HCT116 (cell line): ENCODE results near the gene CABP2.

Experiments
- CBX3 ChIP-seq: IDR thresholded peaks from 2 replicates; pipeline ENCODE4 v1.6.1; 2012; ENCODE audit warnings: low read depth
- CEBPB ChIP-seq: IDR thresholded peaks from 2 replicates; pipeline ENCODE4 v1.6.1; 2012; ENCODE audit warnings: low read depth
- CTCF ChIP-seq, 3 experiments: fragments of 200-600 bp in 1 of 3; sonication (generic) in 1 of 3; IDR thresholded peaks in 2 of 3; conservative IDR thresholded peaks in 1 of 3; 2 replicates each; pipeline ENCODE4 v1.5.1; 2012 to 2017; ENCODE audit warnings: low read depth in 2 of 3, low read length in 2 of 3, antibody characterized with exemption in 1 of 3, borderline replicate concordance in 1 of 3, control low read depth in 1 of 3, mild to moderate bottlenecking in 1 of 3, mixed read lengths in 1 of 3, mixed run types in 1 of 3, moderate library complexity in 1 of 3; ENCODE audit not compliant: insufficient read depth in 1 of 3
- EZH2 ChIP-seq: fragments of 200-600 bp; sonication (generic); IDR thresholded peaks from 2 replicates; pipeline ENCODE4 v1.6.1; 2017; ENCODE audit warnings: antibody characterized with exemption, mixed run types
- EZH2phosphoT487 ChIP-seq: fragments of 200-600 bp; IDR thresholded peaks from 2 replicates; pipeline ENCODE4 v1.6.1; 2018; ENCODE audit warnings: antibody characterized with exemption, borderline replicate concordance
- JUND ChIP-seq: IDR thresholded peaks from 2 replicates; pipeline ENCODE4 v1.6.1; 2012
- MAX ChIP-seq: IDR thresholded peaks from 2 replicates; pipeline ENCODE4 v1.6.1; 2012
- POLR2A ChIP-seq: IDR thresholded peaks from 2 replicates; pipeline ENCODE4 v1.7.0; 2011; ENCODE audit warnings: borderline replicate concordance; ENCODE audit not compliant: insufficient read depth, insufficient read length; ENCODE audit errors: extremely low read depth
- POLR2AphosphoS5 ChIP-seq: IDR thresholded peaks from 2 replicates; pipeline ENCODE4 v1.6.1; 2011; ENCODE audit warnings: mild to moderate bottlenecking, low read depth, low read length, moderate library complexity
- RAD21 ChIP-seq: IDR thresholded peaks from 2 replicates; pipeline ENCODE4 v1.6.1; 2012; ENCODE audit warnings: low read depth, mild to moderate bottlenecking
- SRF ChIP-seq: IDR thresholded peaks from 2 replicates; pipeline ENCODE4 v1.6.1; 2012; ENCODE audit warnings: low read depth
- TF ChIP-seq, protein P1 (sequence below): IDR thresholded peaks from 2 replicates; pipeline ENCODE4 v1.6.1; 2011; ENCODE audit warnings: mild to moderate bottlenecking, low read length, moderate library complexity; ENCODE audit not compliant: insufficient replicate concordance; ENCODE audit errors: extremely low read depth

GRCh38 chr11:67506426-67507051, 16.7 kb downstream of the CABP2 start:
- TF ChIP-seq POLR2A (no peak), CTCF (IDR thresholded peaks at IDR 0.05 in 2 of 3, conservative IDR thresholded peaks at IDR 0.05 in 1 of 3; ENCODE audit: borderline replicate concordance in 1 of 3, insufficient read depth in 1 of 3, low read depth in 2 of 3, low read length in 2 of 3) (no peak; a peak in 2 of 6 replicates), JUND (no peak), MAX (no peak), EZH2phosphoT487 (no peak), POLR2AphosphoS5 (no peak), EZH2 (no peak), CEBPB (no peak), CBX3 (no peak), SRF (no peak), RAD21 (no peak)
- TF ChIP-seq, protein P1, sequence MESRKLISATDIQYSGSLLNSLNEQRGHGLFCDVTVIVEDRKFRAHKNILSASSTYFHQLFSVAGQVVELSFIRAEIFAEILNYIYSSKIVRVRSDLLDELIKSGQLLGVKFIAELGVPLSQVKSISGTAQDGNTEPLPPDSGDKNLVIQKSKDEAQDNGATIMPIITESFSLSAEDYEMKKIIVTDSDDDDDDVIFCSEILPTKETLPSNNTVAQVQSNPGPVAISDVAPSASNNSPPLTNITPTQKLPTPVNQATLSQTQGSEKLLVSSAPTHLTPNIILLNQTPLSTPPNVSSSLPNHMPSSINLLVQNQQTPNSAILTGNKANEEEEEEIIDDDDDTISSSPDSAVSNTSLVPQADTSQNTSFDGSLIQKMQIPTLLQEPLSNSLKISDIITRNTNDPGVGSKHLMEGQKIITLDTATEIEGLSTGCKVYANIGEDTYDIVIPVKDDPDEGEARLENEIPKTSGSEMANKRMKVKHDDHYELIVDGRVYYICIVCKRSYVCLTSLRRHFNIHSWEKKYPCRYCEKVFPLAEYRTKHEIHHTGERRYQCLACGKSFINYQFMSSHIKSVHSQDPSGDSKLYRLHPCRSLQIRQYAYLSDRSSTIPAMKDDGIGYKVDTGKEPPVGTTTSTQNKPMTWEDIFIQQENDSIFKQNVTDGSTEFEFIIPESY, result no peak
